HG02642 (cell line): ENCODE results near the gene PRKAB1.

ENCODE experiments used
- ATAC-seq: cut with Tn5 transposase; IDR thresholded peaks from one replicate; pipeline ENCODE4 v1.9.1; 2021; ENCODE audit warnings: mild to moderate bottlenecking; ENCODE audit not compliant: unreplicated experiment, poor library complexity

The PRKAB1 gene

GRCh38 chr12:119682639-119683252, 14.8 kb downstream of the PRKAB1 start:
- no peak for ATAC-seq

GRCh38 chr12:119683413-119683812, 15.5 kb downstream of the PRKAB1 start:
- ATAC-seq, result no peak

GRCh38 chr12:119683816-119684215, 15.9 kb downstream of the PRKAB1 start:
- ATAC-seq, result no peak

GRCh38 chr12:119684711-119685369, 16.9 kb downstream of the PRKAB1 start:
- no peak for ATAC-seq

- no peak for ATAC-seq
These were observed 17.4 kb downstream of the PRKAB1 start for GRCh38 chr12:119685375-119685774.

- ATAC-seq, result no peak
These were observed 18.4 kb downstream of the PRKAB1 start for GRCh38 chr12:119686355-119686754.

- ATAC-seq, result no peak
These were observed 18.8 kb downstream of the PRKAB1 start for GRCh38 chr12:119686776-119687175.

- no peak for ATAC-seq
These were observed 19.5 kb downstream of the PRKAB1 start for GRCh38 chr12:119687406-119687805.

- no peak for ATAC-seq
These were observed 19.9 kb downstream of the PRKAB1 start for GRCh38 chr12:119687879-119688278.

- no peak for ATAC-seq
These were observed 22.1 kb downstream of the PRKAB1 start for GRCh38 chr12:119689935-119690500.

GRCh38 chr12:119691202-119691810, 23.4 kb downstream of the PRKAB1 start:
- ATAC-seq, result no peak

- ATAC-seq, result no peak
These were observed 24.5 kb downstream of the PRKAB1 start for GRCh38 chr12:119692410-119692809.

GRCh38 chr12:119692997-119693396, 25.1 kb downstream of the PRKAB1 start:
- no peak for ATAC-seq

GRCh38 chr12:119693511-119693910, 25.6 kb downstream of the PRKAB1 start:
- no peak for ATAC-seq

GRCh38 chr12:119694111-119694510, 26.2 kb downstream of the PRKAB1 start:
- no peak for ATAC-seq

GRCh38 chr12:119695034-119695433, 27.1 kb downstream of the PRKAB1 start:
- ATAC-seq, result no peak

GRCh38 chr12:119696943-119697342, 29.0 kb downstream of the PRKAB1 start:
- no peak for ATAC-seq

GRCh38 chr12:119699199-119699760, 31.3 kb downstream of the PRKAB1 start:
- no peak for ATAC-seq

- ATAC-seq, result no peak
These were observed 32.1 kb downstream of the PRKAB1 start for GRCh38 chr12:119700078-119700477.

GRCh38 chr12:119704065-119704747, 36.3 kb downstream of the PRKAB1 start:
- no peak for ATAC-seq

GRCh38 chr12:119705182-119705581, 37.2 kb downstream of the PRKAB1 start:
- ATAC-seq, result no peak
